Smooth muscle cell (in vitro differentiated cells): ENCODE results near the gene KSR1. TPM values are rescaled to one million over a fixed set of nuclear protein-coding genes. Genes with fewer than 3 reads are reported as not detected.

Source experiments
- DNase-seq: peaks from one replicate; lab custom pipeline; 2025; ENCODE audit not compliant: unreplicated experiment; lab: John Stamatoyannopoulos, UW
- H2AFZ ChIP-seq: fragments of 200-600 bp; sonication (generic); 2 replicates; pipeline ENCODE4 v1.6.0; 2016; ENCODE audit warnings: antibody characterized with exemption, low read depth, mild to moderate bottlenecking
- H3F3A ChIP-seq: fragments of 200-600 bp; sonication (generic); 2 replicates; pipeline ENCODE4 v1.6.0; 2017; ENCODE audit warnings: antibody characterized with exemption, low read depth
- H3K27ac ChIP-seq: fragments of 200-600 bp; sonication (generic); 2 replicates; pipeline ENCODE4 v1.5.1; 2016; ENCODE audit warnings: low read depth, mild to moderate bottlenecking
- H3K27me3 ChIP-seq: fragments of 200-600 bp; sonication (generic); 2 replicates; pipeline ENCODE4 v1.6.1; 2016; ENCODE audit warnings: low read depth, mild to moderate bottlenecking
- H3K36me3 ChIP-seq: fragments of 200-600 bp; sonication (generic); 2 replicates; pipeline ENCODE4 v1.5.1; 2016; ENCODE audit warnings: low read depth
- H3K4me1 ChIP-seq: fragments of 200-600 bp; sonication (generic); 2 replicates; pipeline ENCODE4 v1.5.1; 2016; ENCODE audit warnings: low read depth
- H3K4me2 ChIP-seq: fragments of 200-600 bp; sonication (generic); 2 replicates; pipeline ENCODE4 v1.6.0; 2016; ENCODE audit warnings: mild to moderate bottlenecking
- H3K4me3 ChIP-seq: fragments of 200-600 bp; sonication (generic); 2 replicates; pipeline ENCODE4 v1.5.1; 2016; ENCODE audit warnings: mild to moderate bottlenecking
- H3K79me2 ChIP-seq: fragments of 200-600 bp; sonication (generic); 2 replicates; pipeline ENCODE4 v1.6.0; 2016; ENCODE audit warnings: low read depth, mild to moderate bottlenecking
- H3K9ac ChIP-seq: fragments of 200-600 bp; sonication (generic); 2 replicates; pipeline ENCODE4 v1.6.0; 2016; ENCODE audit warnings: low read depth
- H3K9me3 ChIP-seq: fragments of 200-600 bp; sonication (generic); replicated peaks from 2 replicates; pipeline ENCODE4 v1.5.1; 2016; ENCODE audit warnings: low read depth
- H4K20me1 ChIP-seq: fragments of 200-600 bp; sonication (generic); 2 replicates; pipeline ENCODE4 v1.6.0; 2016; ENCODE audit warnings: low read depth
- WGBS: methylation state at CpG from one replicate; pipeline ENCODE4 v1.1.7; 2016; ENCODE audit warnings: low lambda C conversion rate; 5-methylcytosine and 5-hydroxymethylcytosine counted together
- polyA plus RNA-seq: library from polyadenylated mRNA; unstranded; fragments of >200 nt; fragmentation: Nextera tagmentation; extraction: Ambion mirVana; gene quantifications from 2 replicates; pipeline ENCODE4 v1.2.1, GENCODE V29; 2016
- total RNA-seq: library from RNA; depleted of rRNA; stranded (reverse); fragments of >200 nt; gene quantifications from 2 replicates; pipeline ENCODE4 v1.2.3, GENCODE V29; 2014
- TF ChIP-seq, protein P1 (sequence below): fragments of 200-600 bp; sonication (generic); IDR thresholded peaks from 2 replicates; pipeline ENCODE4 v1.5.1; 2017; ENCODE audit warnings: borderline replicate concordance, mild to moderate bottlenecking, antibody characterized with exemption; ENCODE audit not compliant: insufficient read depth, poor library complexity, severe bottlenecking

The KSR1 gene
- total and polyA plus RNA-seq, 2 experiments from 2014 or later = 40.4 to 65.1 TPM

- Histone ChIP-seq H3K27me3 (no peaks in the 10 kb centered on the region), H3K27ac (peak overlapping the region; percentile 68), H3F3A (peaks cover 8% of the 10 kb centered on the region), H2AFZ (no peak overlapping the region), H3K9ac (no peak overlapping the region), H4K20me1 (peaks cover 100% of the 10 kb centered on the region), H3K36me3 (no peaks in the 10 kb centered on the region), H3K4me1 (peaks cover 19% of the 10 kb centered on the region), H3K9me3 (no peaks in the 10 kb centered on the region), H3K4me3 (no peak overlapping the region), H3K79me2 (peaks cover 100% of the 10 kb centered on the region), H3K4me2 (peak overlapping the region; percentile 57)
- TF ChIP-seq, protein P1, sequence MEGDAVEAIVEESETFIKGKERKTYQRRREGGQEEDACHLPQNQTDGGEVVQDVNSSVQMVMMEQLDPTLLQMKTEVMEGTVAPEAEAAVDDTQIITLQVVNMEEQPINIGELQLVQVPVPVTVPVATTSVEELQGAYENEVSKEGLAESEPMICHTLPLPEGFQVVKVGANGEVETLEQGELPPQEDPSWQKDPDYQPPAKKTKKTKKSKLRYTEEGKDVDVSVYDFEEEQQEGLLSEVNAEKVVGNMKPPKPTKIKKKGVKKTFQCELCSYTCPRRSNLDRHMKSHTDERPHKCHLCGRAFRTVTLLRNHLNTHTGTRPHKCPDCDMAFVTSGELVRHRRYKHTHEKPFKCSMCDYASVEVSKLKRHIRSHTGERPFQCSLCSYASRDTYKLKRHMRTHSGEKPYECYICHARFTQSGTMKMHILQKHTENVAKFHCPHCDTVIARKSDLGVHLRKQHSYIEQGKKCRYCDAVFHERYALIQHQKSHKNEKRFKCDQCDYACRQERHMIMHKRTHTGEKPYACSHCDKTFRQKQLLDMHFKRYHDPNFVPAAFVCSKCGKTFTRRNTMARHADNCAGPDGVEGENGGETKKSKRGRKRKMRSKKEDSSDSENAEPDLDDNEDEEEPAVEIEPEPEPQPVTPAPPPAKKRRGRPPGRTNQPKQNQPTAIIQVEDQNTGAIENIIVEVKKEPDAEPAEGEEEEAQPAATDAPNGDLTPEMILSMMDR = no peak
- no peak for DNase-seq
- WGBS = 79% methylated on average over 7 of the region's 7 CpGs
These were observed 90.5 kb downstream of the KSR1 start for GRCh38 chr17:27546624-27547300.

DNA sequence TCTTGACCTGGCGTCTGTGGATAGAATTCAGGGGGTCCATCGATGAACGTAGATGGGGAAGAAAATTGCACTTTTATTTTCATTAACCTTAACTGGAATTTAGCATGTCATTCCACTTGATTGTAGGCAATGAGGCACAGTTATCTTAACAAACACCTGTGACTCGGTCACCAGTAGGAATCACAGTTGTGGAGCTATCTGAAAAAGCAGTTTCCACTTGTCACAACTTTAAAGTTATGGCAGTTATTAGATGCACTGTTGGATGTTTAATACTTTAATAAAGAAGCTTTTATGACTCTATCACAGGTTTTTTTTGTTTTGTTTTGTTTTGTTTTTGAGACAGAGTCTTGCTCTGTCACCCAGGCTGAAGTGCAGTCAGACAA is 91.0 kb downstream of the KSR1 start:
- no peaks in the 10 kb centered on the region for H3K36me3 ChIP-seq
- no peak overlapping the region for H3K27ac ChIP-seq
- TF ChIP-seq, protein P1 = no peak
- H3K4me2 ChIP-seq = no peak overlapping the region
- peaks cover 19% of the 10 kb centered on the region for H3K4me1 ChIP-seq
- H3K4me3 ChIP-seq = no peak overlapping the region
- H2AFZ ChIP-seq = no peak overlapping the region
- H3K9ac ChIP-seq = no peak overlapping the region
- WGBS = 74% methylated on average over 4 of the region's 4 CpGs
- H3K27me3 ChIP-seq = no peaks in the 10 kb centered on the region
- H4K20me1 ChIP-seq = peaks cover 100% of the 10 kb centered on the region
- H3K9me3 ChIP-seq = no peaks in the 10 kb centered on the region
- H3F3A ChIP-seq = peaks cover 6% of the 10 kb centered on the region
- no peak for DNase-seq
- H3K79me2 ChIP-seq = peaks cover 100% of the 10 kb centered on the region

DNA sequence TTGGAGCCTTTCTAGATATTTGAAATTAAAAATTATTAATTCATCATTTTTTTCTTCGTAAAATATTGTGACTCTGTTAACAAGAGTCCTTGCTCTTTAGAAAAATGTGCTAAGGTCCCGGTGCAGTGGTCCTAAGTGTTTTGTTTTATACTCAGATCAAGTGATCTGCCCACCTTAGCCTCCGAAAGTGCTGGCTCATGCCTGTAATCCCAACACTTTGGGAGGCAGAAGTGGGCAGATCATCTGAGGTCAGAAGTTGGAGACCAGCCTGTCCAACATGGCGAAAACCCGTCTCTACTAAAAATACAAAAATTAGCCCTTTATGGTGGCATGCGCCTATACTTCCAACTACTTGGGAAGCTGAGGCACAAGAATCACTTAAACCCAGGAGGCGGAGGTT is 92.1 kb downstream of the KSR1 start:
- H3K4me2 ChIP-seq = no peak overlapping the region
- H3K27me3 ChIP-seq = no peaks in the 10 kb centered on the region
- H3K9me3 ChIP-seq = no peaks in the 10 kb centered on the region
- no peak overlapping the region for H3K27ac ChIP-seq
- no peaks in the 10 kb centered on the region for H3K36me3 ChIP-seq
- no peak overlapping the region for H3K9ac ChIP-seq
- peaks cover 6% of the 10 kb centered on the region for H3F3A ChIP-seq
- no peak for DNase-seq
- H3K4me3 ChIP-seq = no peak overlapping the region
- H2AFZ ChIP-seq = no peak overlapping the region
- H3K79me2 ChIP-seq = peaks cover 100% of the 10 kb centered on the region
- peaks cover 23% of the 10 kb centered on the region for H3K4me1 ChIP-seq
- peaks cover 100% of the 10 kb centered on the region for H4K20me1 ChIP-seq
- WGBS = 98% methylated on average over 7 of the region's 7 CpGs
- TF ChIP-seq, protein P1 = no peak
